Nucleus accumbens (tissue), 56 donors: Measurements from ENCODE around the gene CCP110.

ENCODE experiments used
- DNase-seq, 56 donors: peaks; one replicate each; lab custom pipeline; 2025; lab: John Stamatoyannopoulos, UW

The CCP110 gene

GRCh38 chr16:19507867-19508266 is 15.9 kb upstream of the CCP110 start:
- no peak for DNase-seq

DNA sequence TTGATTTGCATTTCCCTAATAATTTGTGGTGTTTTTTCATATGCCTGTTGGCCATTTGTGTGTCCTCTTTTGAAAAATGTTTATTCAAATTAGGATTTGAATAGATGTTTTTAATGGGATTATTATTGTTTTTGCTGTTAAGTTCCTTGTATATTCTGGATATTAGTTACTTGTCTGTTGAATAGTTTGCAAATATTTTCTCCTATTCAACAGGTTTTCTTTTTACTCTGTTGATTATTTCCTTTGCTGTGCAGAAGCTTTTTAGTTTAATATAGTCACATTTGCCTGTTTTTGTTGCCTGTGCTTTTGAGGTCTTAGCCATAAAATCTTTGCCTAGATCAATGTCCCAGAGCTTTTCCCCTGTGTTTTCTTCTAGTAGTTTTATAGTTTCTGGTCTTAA is 11.4 kb upstream of the CCP110 start:
- no peak for DNase-seq

DNA sequence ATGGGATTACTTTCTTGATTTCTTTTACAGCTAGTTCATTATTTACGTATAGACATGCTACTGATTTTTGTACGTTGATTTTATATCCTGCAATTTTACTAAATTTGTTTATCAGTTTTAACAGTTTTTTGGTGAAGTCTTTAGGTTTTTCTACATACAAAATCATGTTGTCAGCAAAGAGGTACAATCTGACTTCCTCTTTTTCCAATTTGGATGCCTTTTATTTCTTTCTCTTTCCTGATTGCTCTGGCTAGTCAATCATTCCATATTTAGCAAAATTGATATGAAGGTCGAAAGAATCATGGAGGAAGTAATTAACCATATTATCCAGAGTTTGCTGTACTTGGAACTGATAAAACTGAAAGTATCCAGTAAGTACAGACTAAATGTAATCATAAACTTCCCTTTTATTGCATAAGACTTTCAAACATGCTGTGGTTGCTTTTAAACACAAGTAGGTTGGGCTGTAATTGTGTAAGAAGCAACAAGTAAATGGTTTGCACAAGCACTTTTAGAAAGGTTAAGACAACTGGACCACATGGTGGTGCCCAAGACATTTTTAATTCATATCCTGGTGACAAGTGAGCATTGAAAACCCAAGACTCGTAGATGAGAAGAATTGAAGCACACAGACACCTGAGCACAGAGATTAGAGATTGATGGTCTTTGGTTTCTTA is 10.2 kb upstream of the CCP110 start:
- no peak for DNase-seq

DNA sequence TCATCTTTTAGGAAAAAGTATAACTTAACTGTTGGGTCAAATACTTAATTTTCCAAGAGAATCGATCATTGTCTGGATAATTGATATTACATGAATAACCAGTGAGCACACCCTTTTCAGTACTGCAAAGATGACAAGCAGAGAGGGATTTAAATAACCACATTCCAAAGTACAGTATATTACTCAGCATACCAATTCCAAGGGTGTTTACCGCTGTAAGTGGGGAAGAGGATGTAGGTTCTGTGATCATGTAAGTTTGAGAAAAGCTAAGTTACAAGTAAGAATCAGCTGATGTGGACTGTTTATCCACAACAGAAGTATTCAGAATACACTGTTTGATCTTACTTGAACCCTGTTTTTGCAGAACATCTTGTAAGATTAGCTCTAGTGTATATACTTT is 8.0 kb upstream of the CCP110 start:
- DNase-seq, result no peak

DNA sequence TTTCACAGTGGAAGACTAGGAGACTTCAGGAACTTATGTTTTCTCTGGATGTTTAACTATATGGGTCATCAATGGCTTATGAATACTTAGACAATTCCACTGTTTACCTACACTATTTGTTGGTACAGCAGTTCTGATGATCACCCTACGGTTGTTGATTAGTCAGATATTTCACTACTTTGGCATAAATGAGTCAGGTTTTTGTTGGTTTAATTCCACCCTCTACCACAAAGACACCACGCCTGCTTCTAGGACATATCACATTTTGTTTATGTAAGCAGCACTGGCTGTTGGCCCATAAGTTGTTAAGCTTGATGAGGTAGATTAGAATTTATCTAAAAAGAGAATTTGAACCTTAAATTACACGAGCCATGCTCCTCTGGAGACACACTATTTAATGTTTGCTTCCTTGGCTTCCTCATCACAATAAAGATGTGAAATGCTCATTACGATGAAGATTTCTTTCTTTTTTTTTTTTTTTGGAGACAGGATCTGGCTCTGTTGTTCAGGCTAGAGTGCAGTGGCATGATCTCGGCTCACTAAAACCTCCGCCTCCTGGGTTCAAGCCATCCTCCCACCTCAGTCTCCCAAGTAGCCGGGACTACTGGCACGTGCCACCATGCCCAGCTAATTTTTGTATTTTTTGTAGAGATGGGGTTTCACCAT is 6.2 kb upstream of the CCP110 start:
- DNase-seq, result no peak

DNA sequence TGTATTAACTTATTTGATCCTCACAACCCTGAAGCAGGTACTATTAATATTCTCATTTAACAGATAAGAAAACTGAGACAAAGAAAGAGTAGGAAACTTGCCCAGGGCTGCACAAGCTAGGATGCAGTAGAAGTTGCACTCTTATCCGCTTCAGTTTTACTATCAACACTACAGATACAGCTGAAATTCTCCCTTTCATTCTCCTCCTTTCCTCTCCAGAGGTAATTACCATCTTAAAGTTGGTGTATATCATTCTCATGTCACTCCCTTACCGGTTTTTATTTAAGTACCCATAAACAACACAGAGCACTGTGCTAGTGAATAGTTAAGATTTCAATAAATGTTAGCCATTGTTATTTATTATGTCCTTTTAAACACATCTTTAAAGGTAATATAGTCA is 5.4 kb upstream of the CCP110 start:
- DNase-seq, result no peak

DNA sequence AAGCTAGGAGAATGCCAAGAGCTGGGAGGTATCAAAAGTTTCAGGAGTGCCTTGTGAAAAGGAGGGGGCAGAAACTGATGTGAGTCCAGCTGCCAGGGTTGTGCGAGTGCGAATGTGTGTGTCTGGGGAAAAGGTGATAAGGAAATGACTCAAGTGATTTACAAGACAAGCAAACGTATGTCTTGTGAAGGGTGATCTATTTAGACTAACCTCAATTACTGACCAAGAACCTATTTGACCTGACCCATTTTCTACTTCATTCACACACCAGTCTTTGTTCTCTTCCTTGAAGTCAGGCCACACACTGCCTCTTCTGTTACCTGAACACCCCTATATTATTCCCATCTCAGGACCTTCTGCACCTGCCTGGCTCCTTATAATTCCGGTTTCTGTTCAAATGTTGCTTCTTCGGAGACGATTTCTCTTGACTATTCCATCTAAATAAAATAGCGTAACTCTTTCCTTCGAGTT is 2.8 kb upstream of the CCP110 start:
- no peak for DNase-seq

- DNase-seq, result peak; percentile 80 to 99 (median 95)
Measured at GRCh38 chr16:19521471-19522396, 2.0 kb upstream of the CCP110 start, which contains the start of gene GDE1. TSS of gene GDE1 (minus strand) at chr16:19522098. CDS start at chr16:19521964, 134 bp downstream.

GRCh38 chr16:19522397-19522732 is 1.4 kb upstream of the CCP110 start:
- no peak for DNase-seq

DNA sequence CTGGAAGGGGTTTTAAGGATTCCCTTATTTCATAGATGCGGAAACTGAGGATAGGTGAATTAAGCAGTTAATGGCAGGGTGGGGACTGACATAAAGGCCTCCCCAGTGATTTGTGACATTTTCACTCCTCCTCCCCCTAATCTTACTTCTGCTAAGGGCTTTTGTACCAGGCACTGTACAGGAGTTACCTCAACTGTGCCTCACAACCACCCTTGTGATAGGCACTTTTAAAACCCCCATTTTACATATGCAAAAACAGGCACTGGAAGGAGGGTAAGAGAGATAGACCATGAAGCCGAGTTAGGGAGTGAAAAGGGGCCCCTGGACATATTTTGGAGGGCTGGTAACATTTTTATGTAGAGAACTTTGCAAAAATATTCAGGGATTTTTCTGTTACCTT is 982 bp upstream of the CCP110 start:
- no peak for DNase-seq

DNA sequence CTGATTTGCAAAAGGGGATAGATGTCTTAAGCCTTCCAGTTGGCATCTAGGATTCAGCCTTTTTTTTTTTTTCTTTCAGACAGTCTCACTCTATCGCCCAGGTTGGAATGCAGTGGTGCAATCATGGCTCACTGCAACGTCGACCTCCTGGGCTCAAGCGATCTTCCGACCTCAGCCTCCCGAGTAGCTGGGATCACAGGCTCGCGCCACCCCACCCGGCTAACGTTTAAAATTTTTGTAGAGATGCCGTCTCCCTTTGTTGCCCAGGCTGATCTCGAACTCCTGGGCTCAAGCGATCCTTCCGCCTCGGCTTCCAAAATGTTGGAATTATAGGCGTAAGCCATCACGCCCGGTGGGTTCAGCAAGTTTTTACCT is 571 bp upstream of the CCP110 start:
- peak in 3 of 56 donors; percentile 5 to 32 (median 29) for DNase-seq

DNA sequence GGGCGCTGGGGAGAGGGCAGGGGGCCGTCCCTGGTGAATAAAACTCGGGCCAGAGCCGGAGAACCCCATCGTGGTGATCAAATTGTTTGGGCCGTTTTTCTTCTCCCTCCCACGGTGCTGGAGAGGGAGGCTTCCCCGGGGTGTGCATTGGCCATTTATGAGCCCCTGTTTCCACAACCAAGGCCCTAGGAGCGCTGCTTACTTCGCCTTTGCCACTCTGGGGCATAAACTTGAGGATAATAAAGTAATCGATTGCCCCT is 544 bp downstream of the CCP110 start:
- DNase-seq, result peak in 22 of 56 donors; percentile 31 to 70 (median 52)

DNA sequence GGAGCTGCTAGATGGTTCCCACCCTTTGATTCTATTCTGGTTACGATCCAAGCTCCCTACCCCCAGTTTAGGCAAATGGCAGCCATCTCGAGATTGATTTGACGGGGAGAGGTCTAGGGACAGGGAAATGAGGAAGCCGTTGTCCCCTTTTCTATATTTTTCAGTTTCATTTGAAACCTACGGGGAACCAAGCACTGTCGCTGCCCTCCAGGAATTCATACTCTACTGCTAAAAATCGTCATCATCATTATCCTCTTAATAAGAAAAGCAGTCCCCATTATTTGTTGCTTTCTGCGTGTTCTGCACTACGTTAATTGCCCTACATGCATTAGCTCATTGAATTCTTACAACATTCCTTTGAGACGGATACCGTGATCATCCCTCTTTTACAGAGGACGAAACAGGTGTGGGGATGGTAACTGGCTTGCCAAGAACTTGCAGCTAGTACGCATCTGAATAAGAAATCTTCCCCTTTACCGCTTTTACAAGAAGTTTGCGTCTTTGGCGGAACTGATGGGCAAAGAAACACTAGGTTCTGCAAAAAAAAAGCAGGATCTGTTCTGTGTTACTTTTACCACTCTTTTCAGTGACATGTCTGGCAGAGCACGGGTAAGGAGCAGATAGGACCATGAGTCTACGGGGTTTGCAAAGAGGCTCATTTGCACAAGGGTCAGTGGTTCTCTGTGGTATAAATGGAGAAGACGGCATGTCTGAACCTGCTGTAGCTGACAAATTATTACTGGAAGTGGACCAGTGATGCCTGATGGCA is 1.1 kb downstream of the CCP110 start:
- peak in 24 of 56 donors; percentile 5 to 70 (median 45) for DNase-seq

DNA sequence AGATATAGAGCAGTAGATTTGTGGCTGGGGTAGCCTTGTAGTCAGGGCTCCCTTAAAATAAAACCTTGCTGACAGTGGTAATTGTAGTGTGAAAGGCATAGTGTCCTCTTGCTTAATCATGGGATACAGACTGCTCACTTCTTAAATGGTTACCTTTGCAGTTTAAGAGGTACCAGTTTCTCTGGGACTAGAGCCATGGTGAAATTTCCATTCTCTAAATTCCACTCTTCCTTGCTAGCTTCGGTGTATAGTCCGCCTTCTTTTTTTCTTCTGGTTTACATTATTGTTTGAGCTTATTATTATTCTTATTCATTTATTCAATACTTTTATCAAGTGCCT is 1.6 kb downstream of the CCP110 start:
- DNase-seq, result no peak

DNA sequence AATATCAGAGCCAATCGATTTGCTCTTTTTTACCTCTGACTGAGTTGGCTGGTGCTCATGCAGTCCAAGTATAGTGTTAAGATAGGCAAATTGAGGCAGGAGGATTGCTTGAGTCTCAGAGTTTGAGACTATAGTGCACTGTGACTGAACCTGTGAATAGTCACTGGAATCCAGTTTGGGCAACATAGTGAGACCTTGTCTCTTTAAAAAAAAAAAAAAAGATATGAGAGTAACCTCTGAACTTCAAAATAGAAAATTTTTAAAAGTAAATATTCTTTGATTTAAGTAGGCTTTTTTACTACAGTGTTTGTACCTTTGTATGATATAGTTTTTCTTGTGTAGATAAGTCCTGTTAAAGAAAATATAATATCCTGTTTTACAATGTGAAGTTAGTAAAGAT is 3.4 kb downstream of the CCP110 start:
- no peak for DNase-seq

- peak in 1 of 56 donors; percentile 7 for DNase-seq
Measured at GRCh38 chr16:19528666-19529065, 4.9 kb downstream of the CCP110 start.

- no peak for DNase-seq
Measured at GRCh38 chr16:19532601-19533000, 8.9 kb downstream of the CCP110 start.

- DNase-seq, result no peak
Measured at GRCh38 chr16:19540241-19540970, 16.7 kb downstream of the CCP110 start.

- DNase-seq, result no peak
Measured at GRCh38 chr16:19542138-19542821, 18.5 kb downstream of the CCP110 start.
